GM12878 (cell line): Measurements from ENCODE around the gene GALNT6. TPM values are rescaled to one million over a fixed set of nuclear protein-coding genes. Genes with fewer than 3 reads are reported as not detected.

Experiments used
- ATAC-seq: fragments of 200-7000 bp; cut with Tn5 transposase; 3 replicates; pipeline ENCODE4 v1.9.1; 2020; ENCODE audit warnings: mild to moderate bottlenecking, moderate library complexity
- BruUV-seq: library from RNA; stranded (reverse); fragments of 400-500 nt; replicated peaks from 2 replicates; lab custom pipeline; 2021; lab: Mats Ljungman, UMichigan
- CTCF ChIA-PET: fragments of 300-600 bp; sonication (Branson Sonifier 250); formaldehyde crosslinking; extraction: SDS; loops from one replicate; lab custom pipeline; 2021; ENCODE audit warnings: inconsistent platforms; lab: Yijun Ruan, JAX
- POLR2A ChIA-PET: fragments of 350-600 bp; formaldehyde crosslinking; extraction: SDS; loops from one replicate; lab custom pipeline; 2021; ENCODE audit warnings: inconsistent platforms; lab: Charles Lee
- RAD21 ChIA-PET: fragments of 300-600 bp; sonication (Branson Sonifier 250); formaldehyde crosslinking; loops from one replicate; lab custom pipeline; 2023; ENCODE audit warnings: antibody characterized with exemption; ENCODE audit not compliant: unreplicated experiment; lab: Charles Lee
- SMC1A ChIA-PET: fragments of 300-600 bp; sonication (Branson Sonifier 250); formaldehyde crosslinking; loops from one replicate; lab custom pipeline; 2023; ENCODE audit not compliant: unreplicated experiment, uncharacterized antibody; lab: Charles Lee
- DNase-seq: peaks from one replicate; pipeline ENCODE4 v3.0.0-alpha.2; 2011; ENCODE audit warnings: low read depth, low spot score
- FAIRE-seq: peaks from 3 replicates; lab custom pipeline; 2011; peaks lifted over from hg19 to GRCh38; lab: Jason Lieb, UNC
- H2AFZ ChIP-seq: 2 replicates; pipeline ENCODE4 v1.6.0; 2011; ENCODE audit warnings: low read depth, low read length, control low read depth; ENCODE audit not compliant: control insufficient read depth
- H3K27ac ChIP-seq: 2 replicates; pipeline ENCODE4 v1.5.1; 2011; ENCODE audit warnings: control low read depth; ENCODE audit not compliant: control insufficient read depth, insufficient read depth
- H3K27me3 ChIP-seq, 2 experiments: replicated peaks in 1 of 2; 2 replicates each; pipeline versions ENCODE4 v1.6.0 to v1.6.1; 2011; ENCODE audit warnings: low read length in 1 of 2; ENCODE audit not compliant: control insufficient read depth in 2 of 2, insufficient read depth in 2 of 2
- H3K36me3 ChIP-seq, 2 experiments: 2 replicates each; pipeline ENCODE4 v1.5.1; 2011; ENCODE audit warnings: low read length in 1 of 2; ENCODE audit not compliant: control insufficient read depth in 2 of 2, insufficient read depth in 2 of 2
- H3K4me1 ChIP-seq: 2 replicates; pipeline ENCODE4 v1.6.1; 2011; ENCODE audit warnings: mild to moderate bottlenecking, low read length, moderate library complexity, mixed read lengths; ENCODE audit not compliant: control insufficient read depth, insufficient read depth
- H3K4me2 ChIP-seq: 2 replicates; pipeline ENCODE4 v1.6.0; 2011; ENCODE audit warnings: control low read depth; ENCODE audit not compliant: control insufficient read depth, insufficient read depth
- H3K4me3 ChIP-seq: fragments of 200-600 bp; sonication (generic); 2 replicates; pipeline ENCODE4 v1.5.1; 2016
- H3K79me2 ChIP-seq: 2 replicates; pipeline ENCODE4 v1.6.0; 2011; ENCODE audit warnings: low read length; ENCODE audit not compliant: control insufficient read depth, insufficient read depth
- H3K9ac ChIP-seq: 2 replicates; pipeline ENCODE4 v1.8.0; 2011; ENCODE audit warnings: low read length, control low read depth, mixed read lengths; ENCODE audit not compliant: control insufficient read depth, insufficient read depth
- H3K9me3 ChIP-seq: replicated peaks from 3 replicates; pipeline ENCODE4 v1.5.1; 2011; ENCODE audit warnings: mild to moderate bottlenecking, low read length; ENCODE audit not compliant: control insufficient read depth, insufficient read depth
- H4K20me1 ChIP-seq: 2 replicates; pipeline ENCODE4 v1.6.0; 2011; ENCODE audit not compliant: control insufficient read depth, insufficient read depth
- BHLHE40 ChIP-seq, 2 experiments: fragments of 450-650 bp in 1 of 2; IDR thresholded peaks; 2 replicates each; pipeline ENCODE4 v1.6.1; 2011 to 2017; ENCODE audit warnings: low read depth in 2 of 2, borderline replicate concordance in 1 of 2, improper control_type of control experiment in 1 of 2, low read length in 1 of 2, mild to moderate bottlenecking in 1 of 2
- CBX5 ChIP-seq: sonication (generic); IDR thresholded peaks from 2 replicates; pipeline ENCODE4 v1.6.1; 2016; ENCODE audit warnings: low read depth, moderate library complexity, mild to moderate bottlenecking, inconsistent platforms
- CREB1 ChIP-seq: IDR thresholded peaks from 2 replicates; pipeline ENCODE4 v1.6.1; 2012; ENCODE audit warnings: low read depth, mild to moderate bottlenecking, inconsistent platforms
- EED ChIP-seq: sonication (generic); IDR thresholded peaks from 2 replicates; pipeline ENCODE4 v1.6.1; 2016; ENCODE audit warnings: antibody characterized with exemption, low read depth
- HSF1 ChIP-seq: fragments of 150-350 bp; IDR thresholded peaks from 2 replicates; pipeline ENCODE4 v1.6.1; 2014; ENCODE audit warnings: mild to moderate bottlenecking, low read depth, low read length
- JUND ChIP-seq: IDR thresholded peaks from 2 replicates; pipeline ENCODE4 v1.6.1; 2012; ENCODE audit warnings: low read depth, mild to moderate bottlenecking, low read length, improper control_type of control experiment, moderate library complexity
- LARP7 ChIP-seq: fragments of 450-650 bp; IDR thresholded peaks from 2 replicates; pipeline ENCODE4 v1.6.1; 2017; ENCODE audit warnings: mild to moderate bottlenecking
- NFYB ChIP-seq: IDR thresholded peaks from 2 replicates; pipeline ENCODE4 v1.6.1; 2011; ENCODE audit warnings: low read depth, mild to moderate bottlenecking, low read length, improper control_type of control experiment, moderate library complexity; ENCODE audit not compliant: insufficient read depth
- NR2C2 ChIP-seq: IDR thresholded peaks from 2 replicates; pipeline ENCODE4 v1.6.1; 2011; ENCODE audit warnings: borderline replicate concordance, low read depth; ENCODE audit not compliant: control insufficient read depth, insufficient read length
- POLR2A ChIP-seq: IDR thresholded peaks from 2 replicates; pipeline ENCODE4 v1.6.1; 2011; ENCODE audit warnings: low read depth, mild to moderate bottlenecking, low read length
- PRDM15 ChIP-seq: fragments of 450-650 bp; formaldehyde crosslinking; IDR thresholded peaks from 2 replicates; pipeline ENCODE4 v1.4.0; 2020; ENCODE audit warnings: mild to moderate bottlenecking, moderate library complexity
- TARDBP ChIP-seq: IDR thresholded peaks from 2 replicates; pipeline ENCODE4 v1.6.1; 2016; ENCODE audit warnings: borderline replicate concordance
- USF2 ChIP-seq: IDR thresholded peaks from 2 replicates; pipeline ENCODE4 v1.6.1; 2011; ENCODE audit warnings: low read depth, low read length, improper control_type of control experiment, borderline replicate concordance
- ZNF622 ChIP-seq: fragments of 450-650 bp; IDR thresholded peaks from 2 replicates; pipeline ENCODE4 v1.6.1; 2017; ENCODE audit warnings: mild to moderate bottlenecking, inconsistent platforms
- ZNF687 ChIP-seq: fragments of 450-650 bp; IDR thresholded peaks from 2 replicates; pipeline ENCODE4 v1.6.1; 2017; ENCODE audit warnings: mild to moderate bottlenecking, moderate library complexity
- WGBS: methylation state at CpG from one replicate; pipeline ENCODE4 v1.1.6; 2016; ENCODE audit warnings: low lambda C conversion rate; ENCODE audit not compliant: insufficient replicate concordance, insufficient coverage; ENCODE audit errors: missing lambda C conversion rate; 5-methylcytosine and 5-hydroxymethylcytosine counted together
- in situ Hi-C: fragments of 300-500 bp; cut with MboI; formaldehyde crosslinking; loops from 9 replicates; pipeline ENCODE4 v1.14.3; 2018; ENCODE audit warnings: mixed read lengths
- intact Hi-C: fragments of 100-400 bp; cut with micrococcal nuclease; formaldehyde crosslinking; loops from one replicate; pipeline ENCODE4 v1.14.2; 2022; ENCODE audit not compliant: unreplicated experiment
- polyA plus RNA-seq, 11 experiments: library from polyadenylated mRNA; depleted of rRNA in 4 of 11; unstranded in 6 of 11; stranded (reverse) in 5 of 11; fragments of >200 nt; fragmentation: Nextera tagmentation in 4 of 11; fragmentation: Illumina TruSeq in 1 of 11; extraction: Ambion mirVana in 4 of 11; extraction: Trizol in 1 of 11; gene quantifications; 1 replicate in 1 of 11; 2 replicates in 10 of 11; pipeline versions ENCODE4 v1.2.1 to v1.2.3, GENCODE V29; 2011 to 2016; ENCODE audit warnings: inconsistent platforms in 2 of 11, missing spikeins in 2 of 11, low read depth in 1 of 11
- total RNA-seq, 4 experiments: library from RNA; depleted of rRNA in 3 of 4; stranded (reverse); fragments of >200 nt in 3 of 4; fragmentation: Illumina TruSeq in 1 of 4; extraction: Trizol in 1 of 4; gene quantifications; 2 replicates each; pipeline versions ENCODE4 v1.2.1 to v1.2.3, GENCODE V29; 2013 to 2021

GALNT6 gene
- total and polyA plus RNA-seq, 10 of the 15 experiments (the other 5 are each of a cell fraction or from before 2014, with no cell fraction given), result 6.6 to 40.4 (median 23.7) TPM

- ATAC-seq (no peak), DNase-seq (no peak), FAIRE-seq (no peak)
- H3K9ac ChIP-seq, result no peak overlapping the region
- ChIA-PET RAD21 (no interaction called here), CTCF (interaction anchor here (0.6 kb wide), 1 partner anchor 473 kb away, joined by 3 read pairs; no protein-coding TSS in a partner anchor), SMC1A (no interaction called here), POLR2A (no interaction called here)
- no peak overlapping the region for H3K27ac ChIP-seq
- no peaks in the 10 kb centered on the region for H3K9me3 ChIP-seq
- peaks cover 4% of the 10 kb centered on the region; the same call in 1 of the 2 replicates for H3K4me1 ChIP-seq
- WGBS, result 90% methylated on average over 3 of the region's 3 CpGs
- H3K36me3 ChIP-seq, result no peaks in the 10 kb centered on the region
- BruUV-seq, result no TSS peak
- H3K79me2 ChIP-seq, result no peaks in the 10 kb centered on the region
- TF ChIP-seq CREB1, result no peak
- no peak for TF ChIP-seq JUND
- no peak for TF ChIP-seq HSF1
- TF ChIP-seq PRDM15, result no peak
- no peak for TF ChIP-seq ZNF622
- no peak for TF ChIP-seq POLR2A
- TF ChIP-seq BHLHE40 (IDR thresholded peaks at IDR 0.05; ENCODE audit: borderline replicate concordance in 1 of 2, low read depth in 2 of 2, low read length in 1 of 2), result no peak
- no peak for TF ChIP-seq LARP7
- no peak for TF ChIP-seq NFYB
- no peak for TF ChIP-seq CBX5
- TF ChIP-seq NR2C2, result no peak
- no peak for TF ChIP-seq ZNF687
- TF ChIP-seq EED, result no peak
- TF ChIP-seq USF2, result no peak
- TF ChIP-seq TARDBP, result no peak
- H3K4me3 ChIP-seq, result no peak overlapping the region
- no peak overlapping the region for H2AFZ ChIP-seq
- no peak overlapping the region for H3K4me2 ChIP-seq
- in situ Hi-C loops (no loop called here), intact Hi-C loops (no loop called here)
- H3K27me3 ChIP-seq, result no peaks in the 10 kb centered on the region
- H4K20me1 ChIP-seq, result no peaks in the 10 kb centered on the region
Observed at GRCh38 chr12:51406290-51406689, 15.1 kb upstream of the GALNT6 start.
